GM18870 (cell line): ENCODE results near the gene COPE.
"Not testable (repeated sequence)": the region's sequence is repeated elsewhere in the genome, so short reads cannot be mapped to it uniquely, and the experiment has no call there.

Experiments
- ATAC-seq: cut with Tn5 transposase; IDR thresholded peaks from one replicate; pipeline ENCODE4 v1.9.1; 2021; ENCODE audit warnings: moderate library complexity; ENCODE audit not compliant: unreplicated experiment

The COPE gene

GRCh38 chr19:18940769-18941627 is 21.8 kb upstream of the COPE start, which contains the start of gene HOMER3:
TSS of gene HOMER3 (minus strand) at chr19:18941217. CDS start at chr19:18938982, 2,235 bp downstream.
- ATAC-seq = no peak

DNA sequence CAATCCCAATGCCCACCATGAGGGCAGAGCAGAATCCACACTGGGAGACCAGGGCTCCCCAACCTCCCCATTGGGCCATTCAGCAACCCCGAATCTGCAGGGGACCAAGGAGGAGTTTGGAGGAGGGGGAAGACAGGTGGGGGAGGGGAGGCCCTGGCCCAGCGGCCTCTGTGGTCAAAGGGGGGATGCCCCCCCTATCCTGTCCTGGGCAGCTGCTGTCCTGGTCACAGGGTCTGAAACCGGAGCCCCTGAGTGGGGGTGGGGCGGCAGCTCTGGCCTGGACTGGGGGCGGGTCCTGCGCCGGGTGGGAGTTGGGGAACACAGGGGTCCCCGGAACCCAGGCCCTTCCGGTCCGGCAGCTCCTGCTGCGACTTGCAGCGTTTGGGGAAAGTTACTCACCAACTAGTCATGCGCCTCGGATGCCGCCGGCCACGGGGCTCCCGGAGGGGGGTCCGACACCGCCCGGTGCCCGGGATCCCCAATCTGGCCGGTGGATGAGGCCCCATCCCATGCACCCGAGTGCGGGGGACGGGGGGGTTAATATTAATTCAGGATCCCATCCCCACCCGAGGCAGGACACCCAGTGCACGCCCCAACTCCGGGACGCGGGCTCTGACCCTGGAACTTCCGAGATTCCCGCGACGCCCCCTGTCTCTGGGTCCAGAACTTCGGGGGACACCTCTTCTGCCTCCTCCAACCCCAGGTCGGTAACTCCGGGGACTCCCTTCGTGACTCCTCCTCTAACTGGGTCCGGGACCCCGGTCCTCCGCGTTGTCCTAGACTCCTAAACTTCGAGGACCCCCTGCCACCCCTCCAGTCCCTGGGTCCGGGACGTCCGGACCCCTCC is 21.0 kb upstream of the COPE start:
- no peak for ATAC-seq

DNA sequence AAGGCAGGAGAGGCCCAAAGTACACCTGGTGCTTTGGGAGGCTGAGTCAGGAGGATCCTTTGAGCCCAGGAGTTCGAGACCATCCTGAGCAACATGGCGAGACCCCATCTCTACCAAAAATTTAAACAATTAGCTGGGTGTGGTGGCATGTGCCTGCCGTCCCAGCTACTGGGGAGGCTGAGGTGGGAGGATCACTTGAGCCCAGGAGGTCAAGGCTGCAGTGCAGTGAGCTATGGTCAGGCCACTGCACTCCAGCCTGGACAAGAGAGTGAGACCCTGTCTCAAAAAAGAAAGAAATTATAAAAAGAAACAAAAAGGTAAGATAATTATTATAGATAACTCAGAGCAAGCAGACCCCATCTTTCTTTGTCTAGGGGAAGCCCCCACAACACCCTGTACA is 20.0 kb upstream of the COPE start:
- no peak for ATAC-seq

DNA sequence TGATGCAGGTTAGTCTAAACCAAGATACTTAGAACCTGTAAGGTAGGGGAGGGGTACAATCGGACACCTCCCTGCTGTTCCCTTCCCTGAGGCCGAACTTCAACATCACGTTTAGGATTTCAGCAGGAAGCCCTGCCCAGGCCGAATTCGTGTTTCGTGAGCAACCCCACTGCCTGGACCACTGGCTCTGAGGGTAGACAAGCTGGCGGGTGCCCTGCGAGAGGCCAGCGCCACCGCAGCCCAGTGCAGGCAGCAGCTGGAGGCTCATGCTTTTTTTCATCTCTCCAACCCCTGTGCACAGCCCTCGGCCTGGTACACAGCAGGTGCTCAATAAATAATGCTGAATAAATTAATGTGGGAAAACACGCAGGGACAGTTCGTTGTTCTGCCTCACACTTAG is 14.1 kb upstream of the COPE start:
- no peak for ATAC-seq

DNA sequence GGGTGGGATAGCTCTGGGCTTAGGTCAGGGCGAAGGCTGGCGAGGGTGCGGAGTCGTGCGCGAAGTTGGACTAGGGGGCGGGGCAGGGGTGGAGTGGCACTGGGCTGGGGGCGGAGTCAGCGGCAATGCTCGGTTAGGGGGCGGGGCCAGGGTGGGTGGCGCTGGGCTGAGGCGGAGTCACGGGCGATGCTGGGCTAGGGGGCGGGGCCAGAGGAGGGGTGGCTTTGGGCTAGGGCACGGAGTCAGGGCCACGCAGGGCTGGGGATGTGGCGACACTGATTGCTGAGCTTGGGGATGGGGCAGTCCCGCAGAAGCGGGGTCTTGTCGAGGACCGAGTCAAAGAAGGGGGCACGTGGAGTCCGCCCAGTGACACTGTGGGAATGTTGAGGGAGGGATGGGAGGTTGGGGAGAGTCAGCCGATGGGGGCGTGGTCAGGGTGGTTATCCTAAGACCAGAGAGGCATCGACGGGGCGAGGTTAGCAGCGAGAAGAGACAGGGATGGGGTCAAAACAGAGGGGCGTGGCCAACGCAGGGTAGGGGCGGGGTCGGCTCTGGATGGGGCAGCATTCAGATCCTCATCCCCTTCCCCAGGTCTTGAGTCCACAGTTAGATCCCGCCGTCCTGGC is 13.1 kb upstream of the COPE start:
- no peak for ATAC-seq

DNA sequence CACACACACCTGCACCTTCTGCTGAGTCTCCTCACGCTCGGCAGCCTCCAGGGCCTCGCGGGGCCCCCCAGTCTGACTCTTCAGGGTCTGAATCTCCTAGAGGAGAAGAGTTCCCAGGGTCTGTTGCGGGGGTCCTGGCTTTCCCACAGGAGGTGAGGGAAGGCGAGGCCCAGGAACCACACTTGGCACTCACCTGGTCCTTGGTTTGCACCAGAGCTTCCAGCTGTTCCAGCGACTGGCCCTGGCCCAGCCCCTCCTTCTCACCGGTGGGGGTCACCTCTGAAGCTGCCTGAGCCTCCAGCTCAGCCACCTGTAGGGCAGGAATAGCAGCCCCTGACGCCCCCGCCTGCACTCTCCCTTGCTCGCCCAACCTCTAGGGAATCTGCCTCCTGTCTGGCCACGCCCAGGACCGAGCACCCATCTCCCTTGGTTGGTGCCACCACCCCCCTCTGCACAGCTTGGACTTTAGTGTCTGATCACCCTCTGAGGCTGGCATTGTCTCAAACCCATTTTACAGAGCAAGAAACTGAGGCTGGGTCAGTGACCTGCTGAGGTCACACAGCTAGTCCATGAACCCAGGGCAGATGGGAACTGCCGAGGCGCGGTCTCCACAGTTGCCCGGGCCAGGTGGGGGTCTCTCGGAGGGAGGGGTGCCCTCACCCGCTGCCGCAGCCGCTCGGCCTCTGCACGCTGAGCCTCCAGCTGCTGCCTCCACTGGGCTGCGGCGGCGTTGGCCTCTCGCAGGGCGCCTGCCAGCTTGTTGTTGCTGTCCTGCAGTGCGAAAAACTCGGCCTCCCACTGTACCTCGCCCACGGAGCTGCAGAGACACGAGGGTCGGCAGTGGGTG is 12.4 kb upstream of the COPE start:
- no peak for ATAC-seq

GRCh38 chr19:18929311-18929710 is 10.1 kb upstream of the COPE start:
- no peak for ATAC-seq

GRCh38 chr19:18928018-18928805 is 9.0 kb upstream of the COPE start:
- no peak for ATAC-seq

GRCh38 chr19:18924684-18925213 is 5.6 kb upstream of the COPE start:
- ATAC-seq = no peak

DNA sequence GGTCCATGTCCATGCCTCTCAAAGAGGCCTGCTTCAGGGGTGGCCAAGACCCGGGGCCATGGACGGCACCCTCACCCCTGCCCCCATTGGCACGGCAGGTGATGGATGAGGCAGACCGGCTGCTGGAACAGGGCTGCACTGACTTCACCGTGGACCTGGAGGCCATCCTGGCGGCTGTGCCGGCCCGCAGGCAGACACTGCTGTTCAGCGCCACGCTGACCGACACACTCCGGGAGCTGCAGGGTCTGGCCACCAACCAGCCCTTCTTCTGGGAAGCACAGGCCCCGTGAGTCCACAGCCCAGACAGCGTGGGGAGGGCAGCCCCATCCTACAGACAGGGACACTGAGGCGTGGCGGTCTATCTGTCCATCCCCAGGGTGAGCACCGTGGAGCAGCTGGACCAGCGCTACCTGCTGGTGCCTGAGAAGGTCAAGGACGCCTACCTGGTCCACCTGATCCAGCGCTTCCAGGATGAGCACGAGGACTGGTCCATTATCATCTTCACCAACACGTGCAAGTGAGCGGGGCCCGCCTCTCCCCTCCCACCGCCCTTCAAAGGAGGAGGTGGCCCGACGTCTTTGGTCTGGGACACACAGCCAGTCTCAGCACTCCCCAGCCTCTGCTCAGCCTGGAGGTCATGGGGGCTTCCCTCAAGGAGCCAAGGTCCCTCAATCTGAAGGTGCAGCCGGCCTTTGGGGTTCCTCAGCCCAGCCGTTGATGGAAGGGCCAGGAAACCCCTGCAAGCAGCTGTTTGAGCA is 3.2 kb upstream of the COPE start:
- no peak for ATAC-seq

DNA sequence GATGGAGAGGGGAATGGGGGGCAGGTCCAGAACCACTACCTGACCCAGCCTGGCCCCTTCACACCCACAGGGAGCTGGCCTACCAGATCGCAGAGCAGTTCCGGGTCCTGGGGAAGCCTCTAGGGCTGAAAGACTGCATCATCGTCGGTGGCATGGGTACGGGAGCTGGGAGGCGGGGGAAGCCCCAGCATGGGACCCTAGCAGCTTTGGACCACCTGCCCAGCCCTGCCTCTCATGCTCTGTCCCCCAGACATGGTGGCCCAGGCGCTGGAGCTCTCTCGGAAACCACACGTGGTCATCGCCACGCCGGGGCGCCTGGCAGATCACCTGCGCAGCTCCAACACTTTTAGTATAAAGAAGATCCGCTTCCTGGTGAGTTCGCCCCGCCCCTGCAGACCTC is 2.4 kb upstream of the COPE start:
- ATAC-seq = no peak

DNA sequence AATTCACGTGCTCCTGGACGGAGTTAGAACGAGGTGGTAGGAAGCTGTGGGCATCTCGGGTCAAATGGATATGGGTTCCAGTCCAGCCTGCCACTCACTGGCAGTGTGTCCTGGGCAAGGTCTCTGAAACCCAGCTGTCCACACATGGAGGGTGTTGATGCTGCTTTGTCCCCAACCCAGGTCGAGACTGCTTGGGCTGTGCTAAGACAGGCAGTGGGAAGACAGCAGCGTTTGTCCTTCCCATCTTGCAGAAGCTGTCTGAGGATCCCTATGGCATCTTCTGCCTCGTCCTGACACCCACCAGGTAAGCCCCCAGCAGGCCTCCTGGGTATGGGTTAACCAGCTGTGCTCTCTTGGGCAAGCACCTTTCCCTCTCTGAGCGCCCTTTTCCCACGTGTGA is 1.2 kb upstream of the COPE start:
- ATAC-seq = no peak

DNA sequence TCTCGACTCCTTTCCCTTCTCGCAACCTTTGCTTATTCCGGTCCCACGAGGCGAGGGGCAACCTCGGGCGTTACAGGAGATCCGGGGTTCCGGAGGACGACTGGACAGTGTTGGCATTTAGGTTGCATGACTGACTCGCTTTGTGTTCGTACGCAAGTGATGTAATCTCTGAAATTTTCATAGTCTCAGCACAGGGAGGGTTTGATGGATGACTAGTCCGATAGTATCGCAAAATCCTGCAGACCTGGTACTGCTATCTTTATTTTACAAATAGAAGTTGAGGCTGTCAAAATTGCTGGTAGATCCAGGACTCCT is 670 bp upstream of the COPE start:
- ATAC-seq = no peak

- not testable (repeated sequence) for ATAC-seq
Measured at GRCh38 chr19:18917593-18917992, 1.6 kb downstream of the COPE start.

- ATAC-seq = no peak
Measured at GRCh38 chr19:18915639-18916038, 3.5 kb downstream of the COPE start.

DNA sequence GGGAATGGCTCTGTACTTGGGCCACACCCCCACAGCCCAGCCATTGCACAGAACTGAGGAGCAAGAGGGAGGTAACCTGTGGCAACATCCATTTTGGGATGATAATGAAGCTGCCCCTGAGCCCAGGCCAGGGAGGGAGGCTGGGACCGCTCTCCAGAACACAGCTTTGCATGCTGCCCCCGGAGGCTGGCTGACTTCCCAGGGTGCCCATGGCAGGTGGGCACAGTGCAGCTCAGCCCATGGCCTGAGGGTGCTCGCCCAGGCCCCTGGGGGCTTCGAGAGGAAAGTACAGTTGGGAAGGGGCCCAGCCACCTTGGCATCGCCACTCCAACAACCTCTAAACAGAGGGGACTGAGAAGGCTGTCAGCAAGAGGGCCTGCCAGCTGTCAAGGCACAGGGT is 5.7 kb downstream of the COPE start:
- no peak for ATAC-seq

- ATAC-seq = no peak
Measured at GRCh38 chr19:18912933-18913332, 6.3 kb downstream of the COPE start.

DNA sequence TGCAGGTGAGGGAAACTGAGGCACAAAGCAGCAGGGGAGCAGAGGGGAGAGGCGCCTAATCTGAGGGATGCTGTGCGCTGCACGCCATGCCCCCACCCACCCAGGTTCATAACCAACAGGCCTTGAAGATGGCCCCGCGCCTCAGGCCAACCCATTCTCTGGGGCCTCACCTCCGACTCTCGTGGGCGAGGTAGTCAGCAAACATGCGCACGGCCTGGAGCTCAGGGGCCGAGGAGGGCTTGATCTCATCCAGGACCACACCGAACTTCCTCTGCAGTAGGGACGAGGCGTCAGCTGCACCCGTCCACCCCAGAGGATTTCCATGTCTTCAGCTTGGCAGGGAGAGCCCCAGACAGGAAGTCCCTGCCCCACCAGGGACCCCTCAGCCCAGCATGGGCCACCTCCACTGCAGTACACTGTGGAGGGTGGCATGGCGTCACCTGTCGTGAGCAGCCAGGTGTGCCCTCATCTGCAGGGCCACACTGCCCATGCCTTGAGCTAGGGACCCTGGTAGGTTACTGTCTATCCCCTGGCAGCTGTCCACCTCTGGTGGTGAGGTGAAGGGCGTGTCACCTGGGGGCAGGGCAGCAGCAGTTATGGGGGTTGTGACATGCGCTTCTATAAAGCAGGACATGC is 8.3 kb downstream of the COPE start:
- ATAC-seq = no peak

DNA sequence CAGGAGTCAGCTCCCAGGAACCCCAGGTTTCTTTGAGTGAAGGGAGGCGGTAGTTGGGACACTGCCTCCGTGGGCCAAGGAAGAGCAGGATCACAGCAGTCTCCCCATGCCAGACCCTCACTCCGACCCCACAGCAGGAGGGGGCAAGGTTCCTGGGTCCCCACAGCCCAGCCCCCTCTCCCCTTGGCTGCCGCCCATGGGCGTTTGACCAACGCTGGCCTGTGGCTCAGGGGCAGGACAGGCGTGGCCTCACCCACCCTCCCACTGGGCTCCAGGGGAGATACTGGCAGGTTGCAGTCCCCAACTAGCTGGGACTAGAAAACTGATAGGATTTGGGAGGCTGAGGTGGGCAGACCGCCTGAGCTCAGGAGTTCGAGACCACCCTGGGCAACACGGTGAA is 9.2 kb downstream of the COPE start:
- ATAC-seq = no peak
